IPS DF 6.9 (cell line): Measurements from ENCODE around the gene IL12RB2.

Experiments used
- DNase-seq: peaks from one replicate; pipeline ENCODE4 v3.0.0-alpha.2; 2013; ENCODE audit warnings: low read depth, low spot score
- H3K27ac ChIP-seq: one replicate; pipeline ENCODE4 v1.5.1; 2013; ENCODE audit warnings: low read length, control low read depth
- H3K27me3 ChIP-seq: 2 replicates; pipeline ENCODE4 v1.6.1; 2013; ENCODE audit warnings: mild to moderate bottlenecking, low read length; ENCODE audit not compliant: control insufficient read depth, insufficient read depth
- H3K36me3 ChIP-seq: 2 replicates; pipeline ENCODE4 v1.6.1; 2013; ENCODE audit warnings: low read length; ENCODE audit not compliant: control insufficient read depth, insufficient read depth
- H3K4me1 ChIP-seq: 2 replicates; pipeline ENCODE4 v1.6.1; 2013; ENCODE audit warnings: low read length; ENCODE audit not compliant: control insufficient read depth, insufficient read depth
- H3K4me3 ChIP-seq: 2 replicates; pipeline ENCODE4 v1.5.1; 2013; ENCODE audit warnings: mild to moderate bottlenecking, low read length
- H3K9me3 ChIP-seq: 2 replicates; pipeline ENCODE4 v1.6.1; 2013; ENCODE audit warnings: low read length, inconsistent platforms; ENCODE audit not compliant: control insufficient read depth, insufficient read depth
- WGBS: extraction: QIAGEN DNeasy Blood & Tissue Kit; methylation state at CpG from one replicate; pipeline ENCODE4 v1.1.7; 2013; ENCODE audit warnings: mixed read lengths, missing lambda C conversion rate; ENCODE audit not compliant: insufficient read length, insufficient coverage; 5-methylcytosine and 5-hydroxymethylcytosine counted together

Gene IL12RB2

GRCh38 chr1:67368046-67368514 lies 60.4 kb downstream of the IL12RB2 start:
- Histone ChIP-seq H3K9me3 (no peaks in the 10 kb centered on the region), H3K4me3 (no peak overlapping the region), H3K27me3 (no peaks in the 10 kb centered on the region), H3K36me3 (no peaks in the 10 kb centered on the region), H3K4me1 (no peaks in the 10 kb centered on the region), H3K27ac (no peak overlapping the region)
- WGBS: no CpG with 5 or more reads among the region's 1 CpG
- no peak for DNase-seq

DNA sequence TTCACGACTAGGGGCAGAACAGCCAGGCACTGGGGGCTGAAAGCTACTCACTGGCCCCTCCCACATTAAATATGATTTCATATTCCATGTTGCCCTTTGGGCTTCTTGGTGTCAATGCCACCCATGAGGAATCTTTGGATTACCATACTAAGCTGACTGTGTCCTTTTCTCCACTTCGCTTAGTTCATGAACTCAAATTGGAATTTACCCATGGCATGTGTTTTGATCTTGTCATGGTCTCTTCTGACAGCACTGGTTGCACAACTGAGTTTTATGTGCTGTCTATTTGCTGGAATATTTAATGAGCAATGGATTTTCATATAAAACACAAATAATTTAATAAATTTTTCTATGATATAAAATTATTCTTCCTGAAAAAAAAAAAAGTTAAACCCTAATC lies 63.4 kb downstream of the IL12RB2 start:
- Histone ChIP-seq H3K27ac (no peak overlapping the region), H3K4me3 (no peak overlapping the region), H3K4me1 (no peaks in the 10 kb centered on the region), H3K9me3 (no peaks in the 10 kb centered on the region), H3K27me3 (no peaks in the 10 kb centered on the region), H3K36me3 (no peaks in the 10 kb centered on the region)
- no peak for DNase-seq
- no CpG with 5 or more reads among the region's 2 CpGs for WGBS

GRCh38 chr1:67371681-67372080 lies 64.0 kb downstream of the IL12RB2 start:
- Histone ChIP-seq H3K4me1 (no peaks in the 10 kb centered on the region; the same call in 1 of the 2 replicates), H3K27ac (no peak overlapping the region), H3K4me3 (no peak overlapping the region), H3K36me3 (no peaks in the 10 kb centered on the region), H3K27me3 (no peaks in the 10 kb centered on the region), H3K9me3 (no peaks in the 10 kb centered on the region)
- no CpG with 5 or more reads among the region's 5 CpGs for WGBS
- DNase-seq: no peak

- DNase-seq: no peak
- no CpG with 5 or more reads among the region's 3 CpGs for WGBS
- Histone ChIP-seq H3K36me3 (no peaks in the 10 kb centered on the region), H3K4me1 (peaks cover 1% of the 10 kb centered on the region; the same call in 1 of the 2 replicates), H3K27me3 (no peaks in the 10 kb centered on the region), H3K27ac (no peak overlapping the region), H3K9me3 (no peaks in the 10 kb centered on the region), H3K4me3 (no peak overlapping the region)
Measured at GRCh38 chr1:67372136-67372535, 64.5 kb downstream of the IL12RB2 start.

- H3K27me3 ChIP-seq: no peaks in the 10 kb centered on the region
- no peaks in the 10 kb centered on the region for H3K36me3 ChIP-seq
- peaks cover 2% of the 10 kb centered on the region; the same call in 1 of the 2 replicates for H3K4me1 ChIP-seq
- no peaks in the 10 kb centered on the region for H3K9me3 ChIP-seq
- DNase-seq: no peak
- no peak overlapping the region for H3K4me3 ChIP-seq
- H3K27ac ChIP-seq: no peak overlapping the region
Measured at GRCh38 chr1:67372898-67373297, 65.2 kb downstream of the IL12RB2 start.

DNA sequence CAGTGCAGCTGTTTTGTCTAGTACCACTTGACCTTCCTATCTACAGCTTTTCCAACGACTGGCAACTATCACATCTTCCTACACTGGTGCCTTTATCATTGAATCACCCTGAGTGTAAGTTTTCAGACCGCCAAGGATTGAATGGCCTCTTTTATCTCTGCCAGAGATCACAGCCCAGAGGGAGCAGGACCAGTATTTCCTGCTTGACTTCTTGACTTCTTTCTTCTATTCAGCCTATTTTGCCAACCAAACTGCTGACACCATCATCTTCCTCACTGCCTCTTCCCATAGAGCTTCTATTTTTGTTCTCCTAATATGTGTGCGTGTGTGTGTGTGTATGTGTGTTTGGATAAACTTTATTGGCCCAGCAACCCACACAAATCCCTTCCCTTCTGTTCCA lies 68.7 kb downstream of the IL12RB2 start:
- no peaks in the 10 kb centered on the region for H3K9me3 ChIP-seq
- DNase-seq: no peak
- peaks cover 2% of the 10 kb centered on the region; the same call in 1 of the 2 replicates for H3K4me1 ChIP-seq
- H3K27me3 ChIP-seq: no peaks in the 10 kb centered on the region
- no peak overlapping the region for H3K4me3 ChIP-seq
- H3K27ac ChIP-seq: no peak overlapping the region
- no peaks in the 10 kb centered on the region for H3K36me3 ChIP-seq
- WGBS: no CpG with 5 or more reads among the region's 3 CpGs

GRCh38 chr1:67377253-67377652 lies 69.6 kb downstream of the IL12RB2 start:
- DNase-seq: no peak
- H3K4me3 ChIP-seq: no peak overlapping the region

DNA sequence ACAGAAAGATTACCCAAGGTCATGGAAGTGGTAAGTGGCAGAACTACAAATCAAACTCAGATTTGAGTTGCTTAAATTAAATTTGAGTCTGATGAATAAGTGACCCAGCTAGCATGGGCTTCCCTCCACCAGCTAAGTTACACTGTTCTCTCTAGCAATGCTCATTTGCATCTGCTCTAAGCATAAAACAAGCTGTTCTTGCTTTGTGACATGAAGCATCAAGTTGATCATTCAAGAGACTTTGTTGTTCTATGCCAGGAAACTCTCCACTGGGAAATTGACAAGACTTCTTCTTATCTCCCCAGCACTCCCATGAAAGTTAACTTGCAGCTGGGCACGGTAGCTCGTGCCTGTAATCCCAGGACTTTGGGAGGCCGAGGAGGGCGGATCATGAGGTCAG lies 73.5 kb downstream of the IL12RB2 start:
- Histone ChIP-seq H3K4me3 (no peak overlapping the region), H3K4me1 (peaks cover 2% of the 10 kb centered on the region; the same call in 1 of the 2 replicates), H3K27ac (no peak overlapping the region), H3K36me3 (no peaks in the 10 kb centered on the region), H3K9me3 (no peaks in the 10 kb centered on the region; the same call in none of the 2 replicates), H3K27me3 (no peaks in the 10 kb centered on the region)
- DNase-seq: no peak
- no CpG with 5 or more reads among the region's 4 CpGs for WGBS

More at GRCh38 chr1:67377253-67377652, 69.6 kb downstream of the IL12RB2 start:
- Histone ChIP-seq H3K27ac (no peak overlapping the region), H3K9me3 (no peaks in the 10 kb centered on the region), H3K27me3 (no peaks in the 10 kb centered on the region), H3K36me3 (no peaks in the 10 kb centered on the region), H3K4me1 (peaks cover 2% of the 10 kb centered on the region; the same call in 1 of the 2 replicates)
- no CpG with 5 or more reads among the region's 1 CpG for WGBS

DNA sequence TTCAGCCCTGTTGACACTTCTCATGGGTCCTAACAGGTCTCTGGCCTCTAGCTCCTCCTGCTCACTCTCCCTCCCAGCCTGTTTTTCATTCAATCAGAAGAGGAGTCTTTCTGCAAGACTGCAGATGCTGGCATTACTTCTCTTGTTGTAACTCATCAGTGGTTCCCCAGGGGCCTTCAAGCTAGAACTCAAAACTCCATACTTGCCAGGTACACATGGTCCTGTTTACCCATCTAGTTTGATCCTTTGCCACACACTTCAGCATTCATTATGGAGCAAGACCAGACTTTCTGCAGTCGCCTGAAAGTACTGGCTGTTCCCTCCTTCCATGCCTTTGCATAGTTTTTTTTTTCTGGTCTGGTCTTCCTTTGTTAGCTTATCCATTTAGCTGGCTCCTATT lies 74.6 kb downstream of the IL12RB2 start:
- Histone ChIP-seq H3K4me3 (no peak overlapping the region), H3K9me3 (no peaks in the 10 kb centered on the region; the same call in none of the 2 replicates), H3K4me1 (no peaks in the 10 kb centered on the region), H3K27ac (no peak overlapping the region), H3K27me3 (no peaks in the 10 kb centered on the region), H3K36me3 (no peaks in the 10 kb centered on the region)
- DNase-seq: no peak
- no CpG with 5 or more reads among the region's 1 CpG for WGBS

DNA sequence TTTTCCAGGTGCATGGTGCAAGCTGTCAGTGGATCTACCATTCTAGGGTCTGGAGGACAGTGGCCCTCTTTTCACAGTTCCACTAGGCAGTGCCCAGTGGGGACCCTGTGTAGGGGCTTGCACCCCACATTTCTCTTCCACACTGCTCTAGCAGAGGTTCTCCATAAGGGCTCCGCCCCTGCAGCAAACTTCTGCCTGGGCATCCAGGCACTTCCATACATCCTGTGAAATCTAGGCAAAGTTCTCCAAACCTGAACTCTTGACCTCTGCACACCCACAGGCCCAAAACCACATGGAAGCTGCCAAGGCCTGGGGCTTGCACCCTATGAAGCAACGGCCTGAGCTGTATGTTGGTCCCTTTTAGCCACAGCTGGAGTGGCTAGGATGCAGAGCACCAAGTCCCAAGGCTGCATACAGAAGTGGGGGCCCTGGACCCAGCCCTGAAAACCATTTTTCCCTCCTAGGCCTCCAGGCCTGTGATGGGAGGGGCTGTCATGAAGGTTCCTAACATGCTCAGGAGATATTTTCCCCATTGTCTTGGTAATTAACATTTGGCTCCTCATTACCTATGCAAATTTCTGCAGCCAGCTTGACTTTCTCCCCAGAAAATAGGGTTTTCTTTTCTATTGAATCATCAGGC lies 76.4 kb downstream of the IL12RB2 start:
- Histone ChIP-seq H3K9me3 (no peaks in the 10 kb centered on the region; the same call in none of the 2 replicates), H3K4me3 (no peak overlapping the region), H3K27ac (no peak overlapping the region), H3K27me3 (no peaks in the 10 kb centered on the region), H3K36me3 (no peaks in the 10 kb centered on the region), H3K4me1 (no peaks in the 10 kb centered on the region)
- no CpG with 5 or more reads among the region's 2 CpGs for WGBS
- no peak for DNase-seq
